GM23248 (cell line): ENCODE measurements around the gene STEAP1.

Experiments
- EZH2 ChIP-seq: fragments of 200-600 bp; sonication (generic); IDR thresholded peaks from 2 replicates; pipeline ENCODE4 v1.6.1; 2018; ENCODE audit warnings: antibody characterized with exemption, mild to moderate bottlenecking; ENCODE audit not compliant: insufficient read depth, poor library complexity, severe bottlenecking
- EZH2phosphoT487 ChIP-seq: fragments of 200-600 bp; sonication (generic); IDR thresholded peaks from 2 replicates; pipeline ENCODE4 v1.6.1; 2018; ENCODE audit warnings: antibody characterized with exemption, moderate library complexity, mild to moderate bottlenecking, low read depth; ENCODE audit not compliant: insufficient read depth

DNA sequence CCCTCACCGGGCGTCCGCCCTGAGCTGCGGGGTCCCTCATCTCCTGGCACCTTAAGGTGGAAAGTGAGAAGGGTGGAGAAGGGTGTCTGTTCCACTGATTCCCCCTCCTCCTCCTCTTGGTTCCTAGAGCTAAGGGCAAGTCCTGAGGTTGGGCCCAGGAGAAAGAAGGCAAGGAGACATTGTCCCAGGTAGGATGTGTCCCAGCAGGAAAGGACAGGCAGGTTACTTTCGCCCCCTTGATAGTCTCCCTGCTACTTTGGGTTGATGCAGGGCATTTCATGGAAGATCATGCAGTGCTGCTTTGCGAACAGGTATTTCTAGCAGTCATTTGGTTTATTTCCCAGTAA is 57.9 kb downstream of the STEAP1 start:
- TF ChIP-seq EZH2 (no peak), EZH2phosphoT487 (no peak)
